GM18511 (cell line): ENCODE results near the gene OR10A7.
"Not testable (repeated sequence)": the region's sequence is repeated elsewhere in the genome, so short reads cannot be mapped to it uniquely, and the experiment has no call there.

Experiments
- ATAC-seq: cut with Tn5 transposase; IDR thresholded peaks from one replicate; pipeline ENCODE4 v1.9.1; 2021; ENCODE audit warnings: mild to moderate bottlenecking, moderate library complexity; ENCODE audit not compliant: unreplicated experiment

Gene OR10A7

GRCh38 chr12:55220725-55221124 is at the start of gene OR10A7:
OR10A7 (plus strand) TSS chr12:55221025; CDS start chr12:55221025, 0 bp downstream.
- no peak for ATAC-seq

GRCh38 chr12:55171445-55171844 is 49.4 kb upstream of the OR10A7 start:
- ATAC-seq = no peak

- not testable (repeated sequence) for ATAC-seq
Measured at GRCh38 chr12:55171846-55172245, 49.0 kb upstream of the OR10A7 start.

- no peak for ATAC-seq
Measured at GRCh38 chr12:55172686-55173085, 48.1 kb upstream of the OR10A7 start.

- ATAC-seq = no peak
Measured at GRCh38 chr12:55173456-55173855, 47.4 kb upstream of the OR10A7 start.

GRCh38 chr12:55188573-55188972 is 32.3 kb upstream of the OR10A7 start:
- no peak for ATAC-seq

- peak; percentile 93 for ATAC-seq
Measured at GRCh38 chr12:55188974-55189556, 31.8 kb upstream of the OR10A7 start.

- ATAC-seq = no peak
Measured at GRCh38 chr12:55194382-55194781, 26.4 kb upstream of the OR10A7 start.

GRCh38 chr12:55226523-55226922 is 5.7 kb downstream of the OR10A7 start:
- no peak for ATAC-seq

- ATAC-seq = no peak
Measured at GRCh38 chr12:55227643-55228042, 6.8 kb downstream of the OR10A7 start.

GRCh38 chr12:55244309-55244708 is 23.5 kb downstream of the OR10A7 start, which contains the start of gene OR6C74:
OR6C74 (plus strand) TSS chr12:55244609; CDS start chr12:55247288, 2,679 bp downstream.
- ATAC-seq = no peak

GRCh38 chr12:55246159-55246558 is 25.3 kb downstream of the OR10A7 start:
- no peak for ATAC-seq

- no peak for ATAC-seq
Measured at GRCh38 chr12:55250944-55251343, 30.1 kb downstream of the OR10A7 start.

GRCh38 chr12:55253281-55253680 is 32.5 kb downstream of the OR10A7 start:
- ATAC-seq = no peak

GRCh38 chr12:55256831-55257230 is 36.0 kb downstream of the OR10A7 start:
- no peak for ATAC-seq

GRCh38 chr12:55258303-55258702 is 37.5 kb downstream of the OR10A7 start:
- ATAC-seq = no peak
